SK-N-SH (cell line): ENCODE measurements around the gene PRKCH. TPM values are rescaled to one million over a fixed set of nuclear protein-coding genes. Genes with fewer than 3 reads are reported as not detected.

Experiments used
- CTCF ChIA-PET: fragments of 300-600, 350-600 bp; formaldehyde crosslinking; extraction: SDS; loops from one replicate; lab custom pipeline; 2021; lab: Yijun Ruan, JAX
- POLR2A ChIA-PET: fragments of 350-600 bp; sonication (Branson Sonifier 250); formaldehyde crosslinking; extraction: SDS; loops from one replicate; lab custom pipeline; 2020; ENCODE audit warnings: antibody characterized with exemption, inconsistent platforms; lab: Yijun Ruan, JAX
- DNase-seq: peaks from one replicate; pipeline ENCODE4 v3.0.0; 2012
- H2AFZ ChIP-seq: fragments of 200-600 bp; sonication (generic); 2 replicates; pipeline ENCODE4 v1.8.1; 2016; ENCODE audit warnings: antibody characterized with exemption, mild to moderate bottlenecking, low read depth
- H3F3A ChIP-seq: fragments of 200-600 bp; sonication (generic); replicated peaks from 2 replicates; pipeline ENCODE3; 2016; ENCODE audit warnings: antibody characterized with exemption, mild to moderate bottlenecking; ENCODE audit not compliant: insufficient read depth
- H3K27ac ChIP-seq, 2 experiments: fragments of 200-500 bp in 1 of 2; fragments of 200-600 bp in 1 of 2; sonication (Bioruptor generic) in 1 of 2; sonication (generic), shearing (Covaris generic) in 1 of 2; 2 replicates each; pipeline versions ENCODE4 v1.5.1 to v1.6.1; 2014 to 2016; ENCODE audit warnings: low read depth in 2 of 2, inconsistent platforms in 1 of 2, low read length in 1 of 2, mild to moderate bottlenecking in 1 of 2, mixed read lengths in 1 of 2
- H3K27me3 ChIP-seq: fragments of 200-600 bp; sonication (generic), shearing (Covaris generic); 2 replicates; pipeline ENCODE4 v1.6.1; 2016; ENCODE audit warnings: mixed run types; ENCODE audit not compliant: insufficient read depth
- H3K36me3 ChIP-seq, 2 experiments: fragments of 200-500 bp in 1 of 2; fragments of 200-600 bp in 1 of 2; sonication (Bioruptor generic) in 1 of 2; sonication (generic) in 1 of 2; replicated peaks in 1 of 2; 2 replicates each; pipeline versions ENCODE3 to v1.5.1; 2014 to 2016; ENCODE audit warnings: low read length in 1 of 2, mild to moderate bottlenecking in 1 of 2; ENCODE audit not compliant: insufficient read depth in 2 of 2, control insufficient read depth in 1 of 2
- H3K4me1 ChIP-seq, 2 experiments: fragments of 200-500 bp in 1 of 2; fragments of 200-600 bp in 1 of 2; sonication (Bioruptor generic) in 1 of 2; sonication (generic), shearing (Covaris generic) in 1 of 2; 2 replicates each; pipeline versions ENCODE4 v1.5.1 to v1.6.1; 2014 to 2016; ENCODE audit warnings: low read depth in 1 of 2, low read length in 1 of 2, mixed run types in 1 of 2; ENCODE audit not compliant: insufficient read depth in 2 of 2, control insufficient read depth in 1 of 2
- H3K4me2 ChIP-seq: fragments of 200-600 bp; sonication (generic), shearing (Covaris generic); 2 replicates; pipeline ENCODE4 v1.6.1; 2017; ENCODE audit warnings: mixed run types
- H3K4me3 ChIP-seq, 2 experiments: fragments of 200-500 bp in 1 of 2; fragments of 200-600 bp in 1 of 2; sonication (Bioruptor generic) in 1 of 2; sonication (generic), shearing (Covaris generic) in 1 of 2; 2 replicates each; pipeline versions ENCODE4 v1.5.1 to v1.8.1; 2014 to 2016; ENCODE audit warnings: low read depth in 2 of 2, inconsistent platforms in 1 of 2, low read length in 1 of 2, mild to moderate bottlenecking in 1 of 2, mixed read lengths in 1 of 2, moderate library complexity in 1 of 2
- H3K79me2 ChIP-seq: fragments of 200-600 bp; sonication (generic); 2 replicates; pipeline ENCODE4 v1.8.1; 2017; ENCODE audit warnings: mild to moderate bottlenecking; ENCODE audit not compliant: insufficient read depth
- H3K9ac ChIP-seq: fragments of 200-600 bp; sonication (generic); 2 replicates; pipeline ENCODE4 v1.6.1; 2017; ENCODE audit warnings: mixed run types
- H3K9me2 ChIP-seq: fragments of 200-600 bp; sonication (generic); 2 replicates; pipeline ENCODE4 v1.6.1; 2017; ENCODE audit warnings: mixed run types
- H3K9me3 ChIP-seq: fragments of 200-600 bp; sonication (generic); 2 replicates; pipeline ENCODE4 v1.6.1; 2017; ENCODE audit warnings: mixed run types, mild to moderate bottlenecking, moderate library complexity
- H4K20me1 ChIP-seq: fragments of 200-600 bp; sonication (generic); 2 replicates; pipeline ENCODE4 v1.6.1; 2017; ENCODE audit warnings: mild to moderate bottlenecking, mixed run types; ENCODE audit not compliant: insufficient read depth
- FOSL2 ChIP-seq: IDR thresholded peaks from 2 replicates; pipeline ENCODE4 v1.4.0; 2012; ENCODE audit warnings: low read depth, mild to moderate bottlenecking, moderate library complexity, borderline replicate concordance
- FOXJ3 ChIP-seq: sonication (generic); formaldehyde crosslinking; IDR thresholded peaks from 2 replicates; pipeline ENCODE4 v1.5.1; 2020; ENCODE audit warnings: mild to moderate bottlenecking, missing genetic modification reagents
- FOXM1 ChIP-seq: IDR thresholded peaks from 2 replicates; pipeline ENCODE4 v1.4.0; 2012; ENCODE audit warnings: low read depth, mild to moderate bottlenecking
- GABPA ChIP-seq: IDR thresholded peaks from 2 replicates; pipeline ENCODE4 v1.4.0; 2012; ENCODE audit warnings: low read depth, mild to moderate bottlenecking
- GATA2 ChIP-seq: sonication (generic); formaldehyde crosslinking; IDR thresholded peaks from 2 replicates; pipeline ENCODE4 v1.5.0; 2020; ENCODE audit warnings: mild to moderate bottlenecking, missing genetic modification reagents
- IRF3 ChIP-seq: fragments of 150-350 bp; IDR thresholded peaks from 2 replicates; pipeline ENCODE4 v1.6.1; 2016; ENCODE audit warnings: mild to moderate bottlenecking, low read depth, low read length
- MXI1 ChIP-seq: IDR thresholded peaks from 2 replicates; pipeline ENCODE4 v1.6.1; 2012; ENCODE audit warnings: mild to moderate bottlenecking, low read depth, low read length, improper control_type of control experiment
- NFIC ChIP-seq: IDR thresholded peaks from 2 replicates; pipeline ENCODE4 v1.4.0; 2012; ENCODE audit warnings: borderline replicate concordance
- RFX5 ChIP-seq: IDR thresholded peaks from 2 replicates; pipeline ENCODE4 v1.6.1; 2012; ENCODE audit warnings: mild to moderate bottlenecking, improper control_type of control experiment, low read length
- SMC3 ChIP-seq: IDR thresholded peaks from 2 replicates; pipeline ENCODE4 v1.6.1; 2012; ENCODE audit warnings: low read depth, low read length, improper control_type of control experiment
- TCF12 ChIP-seq: IDR thresholded peaks from 2 replicates; pipeline ENCODE4 v1.4.0; 2012
- WGBS: methylation state at CpG from one replicate; pipeline ENCODE4 v1.1.6; 2017; ENCODE audit warnings: low lambda C conversion rate; 5-methylcytosine and 5-hydroxymethylcytosine counted together
- polyA plus RNA-seq, 3 experiments: library from polyadenylated mRNA; depleted of rRNA; stranded (reverse); fragments of >200 nt; gene quantifications; 2 replicates each; pipeline ENCODE4 v1.2.3, GENCODE V29; 2012
- TF ChIP-seq, protein P1 (sequence below): IDR thresholded peaks from 2 replicates; pipeline ENCODE4 v1.4.0; 2012; ENCODE audit warnings: low read depth, borderline replicate concordance
- TF ChIP-seq, protein P2 (sequence below): fragments of 200-600 bp; sonication (generic); IDR thresholded peaks from 2 replicates; pipeline ENCODE4 v1.6.1; 2017; ENCODE audit warnings: antibody characterized with exemption, mild to moderate bottlenecking, moderate library complexity
- TF ChIP-seq, protein P3 (sequence below): IDR thresholded peaks from 2 replicates; pipeline ENCODE4 v1.4.0; 2012; ENCODE audit warnings: low read depth, borderline replicate concordance

The PRKCH gene
- polyA plus RNA-seq, 1 of the 3 experiments (the other 2 are of a cell fraction), result 4.2 TPM

DNA sequence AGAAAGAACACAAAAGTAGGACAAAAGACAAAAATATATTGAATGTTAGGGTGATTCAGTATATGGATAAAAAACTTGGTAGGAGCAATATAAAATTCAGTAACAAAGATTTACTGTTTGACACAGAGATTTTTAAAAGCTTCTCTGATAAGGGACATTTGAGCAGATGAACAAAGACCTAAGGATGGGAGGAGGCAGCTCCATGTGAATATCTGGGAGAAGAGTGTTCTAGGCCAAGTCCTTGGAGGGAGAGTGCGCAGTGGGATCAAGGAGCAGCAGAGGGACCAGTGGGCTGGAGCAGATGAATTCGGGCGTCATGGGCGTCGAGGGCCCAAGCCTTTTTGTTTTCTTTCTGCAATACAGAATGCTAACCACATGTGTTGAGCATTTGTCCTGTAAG is 174.4 kb downstream of the PRKCH start:
- Histone ChIP-seq H3K27me3 (no peaks in the 10 kb centered on the region), H3K27ac (no peak overlapping the region), H3K9me3 (no peaks in the 10 kb centered on the region), H3K9me2 (no peaks in the 10 kb centered on the region), H3F3A (peaks cover 13% of the 10 kb centered on the region), H3K4me2 (no peak overlapping the region), H3K79me2 (no peaks in the 10 kb centered on the region), H3K9ac (no peak overlapping the region), H3K4me3 (no peak overlapping the region), H2AFZ (no peak overlapping the region), H3K4me1 (peaks cover 7 to 10% of the 10 kb centered on the region in 2 experiments; a peak in 3 of 4 replicates), H4K20me1 (no peaks in the 10 kb centered on the region), H3K36me3 (no peaks in the 10 kb centered on the region)
- POLR2A ChIA-PET, result interaction anchor here (0.7 kb wide), 1 partner anchor 199 kb away, joined by 3 read pairs; the partner anchor contains the start of gene HIF1A
- WGBS, result 97% methylated on average over 5 of the region's 5 CpGs
- DNase-seq, result no peak
- CTCF ChIA-PET, result interaction anchor here (1.2 kb wide), 1 partner anchor 9 kb away, joined by 3 read pairs; no protein-coding TSS in a partner anchor
- TF ChIP-seq, protein P1, sequence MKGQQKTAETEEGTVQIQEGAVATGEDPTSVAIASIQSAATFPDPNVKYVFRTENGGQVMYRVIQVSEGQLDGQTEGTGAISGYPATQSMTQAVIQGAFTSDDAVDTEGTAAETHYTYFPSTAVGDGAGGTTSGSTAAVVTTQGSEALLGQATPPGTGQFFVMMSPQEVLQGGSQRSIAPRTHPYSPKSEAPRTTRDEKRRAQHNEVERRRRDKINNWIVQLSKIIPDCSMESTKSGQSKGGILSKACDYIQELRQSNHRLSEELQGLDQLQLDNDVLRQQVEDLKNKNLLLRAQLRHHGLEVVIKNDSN, result no peak
- TF ChIP-seq, protein P2, sequence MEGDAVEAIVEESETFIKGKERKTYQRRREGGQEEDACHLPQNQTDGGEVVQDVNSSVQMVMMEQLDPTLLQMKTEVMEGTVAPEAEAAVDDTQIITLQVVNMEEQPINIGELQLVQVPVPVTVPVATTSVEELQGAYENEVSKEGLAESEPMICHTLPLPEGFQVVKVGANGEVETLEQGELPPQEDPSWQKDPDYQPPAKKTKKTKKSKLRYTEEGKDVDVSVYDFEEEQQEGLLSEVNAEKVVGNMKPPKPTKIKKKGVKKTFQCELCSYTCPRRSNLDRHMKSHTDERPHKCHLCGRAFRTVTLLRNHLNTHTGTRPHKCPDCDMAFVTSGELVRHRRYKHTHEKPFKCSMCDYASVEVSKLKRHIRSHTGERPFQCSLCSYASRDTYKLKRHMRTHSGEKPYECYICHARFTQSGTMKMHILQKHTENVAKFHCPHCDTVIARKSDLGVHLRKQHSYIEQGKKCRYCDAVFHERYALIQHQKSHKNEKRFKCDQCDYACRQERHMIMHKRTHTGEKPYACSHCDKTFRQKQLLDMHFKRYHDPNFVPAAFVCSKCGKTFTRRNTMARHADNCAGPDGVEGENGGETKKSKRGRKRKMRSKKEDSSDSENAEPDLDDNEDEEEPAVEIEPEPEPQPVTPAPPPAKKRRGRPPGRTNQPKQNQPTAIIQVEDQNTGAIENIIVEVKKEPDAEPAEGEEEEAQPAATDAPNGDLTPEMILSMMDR, result no peak
- no peak for TF ChIP-seq TCF12
- TF ChIP-seq MXI1, result no peak
- TF ChIP-seq, protein P3, sequence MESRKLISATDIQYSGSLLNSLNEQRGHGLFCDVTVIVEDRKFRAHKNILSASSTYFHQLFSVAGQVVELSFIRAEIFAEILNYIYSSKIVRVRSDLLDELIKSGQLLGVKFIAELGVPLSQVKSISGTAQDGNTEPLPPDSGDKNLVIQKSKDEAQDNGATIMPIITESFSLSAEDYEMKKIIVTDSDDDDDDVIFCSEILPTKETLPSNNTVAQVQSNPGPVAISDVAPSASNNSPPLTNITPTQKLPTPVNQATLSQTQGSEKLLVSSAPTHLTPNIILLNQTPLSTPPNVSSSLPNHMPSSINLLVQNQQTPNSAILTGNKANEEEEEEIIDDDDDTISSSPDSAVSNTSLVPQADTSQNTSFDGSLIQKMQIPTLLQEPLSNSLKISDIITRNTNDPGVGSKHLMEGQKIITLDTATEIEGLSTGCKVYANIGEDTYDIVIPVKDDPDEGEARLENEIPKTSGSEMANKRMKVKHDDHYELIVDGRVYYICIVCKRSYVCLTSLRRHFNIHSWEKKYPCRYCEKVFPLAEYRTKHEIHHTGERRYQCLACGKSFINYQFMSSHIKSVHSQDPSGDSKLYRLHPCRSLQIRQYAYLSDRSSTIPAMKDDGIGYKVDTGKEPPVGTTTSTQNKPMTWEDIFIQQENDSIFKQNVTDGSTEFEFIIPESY, result no peak
- no peak for TF ChIP-seq RFX5
- TF ChIP-seq IRF3, result no peak
- no peak for TF ChIP-seq GATA2 (CRISPR knock-in tag)
- TF ChIP-seq FOXM1, result no peak
- no peak for TF ChIP-seq FOXJ3
- no peak for TF ChIP-seq FOSL2
- no peak for TF ChIP-seq NFIC
- no peak for TF ChIP-seq SMC3
- no peak for TF ChIP-seq GABPA
